Measurements from ENCODE around the gene CADM2.

Gene CADM2

DNA sequence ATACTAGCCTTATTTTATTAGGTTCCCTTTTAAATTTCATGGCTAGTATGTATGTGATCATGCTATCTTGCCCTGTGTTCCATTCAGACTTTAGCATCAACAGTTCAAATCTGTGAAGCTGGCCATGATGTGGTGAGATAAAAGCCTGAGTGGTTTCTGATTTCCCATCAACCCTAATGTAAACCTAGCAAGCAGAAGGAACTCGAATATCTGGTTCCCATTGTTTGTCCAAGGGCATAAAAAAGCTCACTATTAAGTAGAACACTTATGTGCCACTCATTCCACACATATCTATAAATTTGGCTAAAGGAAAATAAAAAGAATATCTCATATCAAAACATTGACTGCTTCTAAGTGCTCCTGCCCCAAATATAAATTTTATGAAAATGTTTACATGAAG lies 311.7 kb downstream of the CADM2 start:
- Histone ChIP-seq H3K4me3 (ENCODE audit: low read length in 2 of 2) (no peak overlapping the region), H3K9ac (ENCODE audit: low read depth in 1 of 2, low read length in 2 of 2) (no peak overlapping the region), H3K27ac (ENCODE audit: low read depth in 2 of 2, low read length in 2 of 2) (no peak overlapping the region), H3K4me1 (ENCODE audit: control insufficient read depth in 2 of 2, insufficient read depth in 2 of 2, low read length in 2 of 2) (no peaks in the 10 kb centered on the region), H3K9me3 (ENCODE audit: control insufficient read depth in 2 of 2, low read length in 2 of 2) (no peaks in the 10 kb centered on the region), H3K36me3 (ENCODE audit: control insufficient read depth in 2 of 2, insufficient read depth in 2 of 2, low read length in 2 of 2) (no peaks in the 10 kb centered on the region), H3K27me3 (ENCODE audit: control insufficient read depth in 2 of 2, insufficient read depth in 2 of 2, low read length in 2 of 2) (no peaks in the 10 kb centered on the region)

DNA sequence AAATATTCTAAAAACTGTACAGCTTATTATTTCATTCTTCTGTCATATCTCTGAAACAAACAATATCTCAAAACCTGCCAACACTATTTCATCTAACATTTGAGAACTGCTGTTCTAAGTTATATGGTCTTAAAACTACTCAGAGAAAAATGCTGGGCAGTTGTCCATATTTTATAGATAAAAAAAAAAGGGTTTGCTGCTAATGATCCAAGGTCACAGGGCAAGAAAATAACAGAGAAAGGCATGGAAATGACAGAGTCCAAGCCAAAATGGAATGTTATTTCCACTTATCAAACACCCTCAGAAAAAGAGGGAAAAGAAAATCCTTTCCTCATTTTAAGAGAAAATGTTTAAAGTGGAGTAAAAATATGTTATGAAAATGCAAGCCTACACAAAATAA lies 313.1 kb downstream of the CADM2 start:
- Histone ChIP-seq H3K27ac (ENCODE audit: low read depth in 2 of 2, low read length in 2 of 2) (no peak overlapping the region), H3K36me3 (ENCODE audit: control insufficient read depth in 2 of 2, insufficient read depth in 2 of 2, low read length in 2 of 2) (no peaks in the 10 kb centered on the region), H3K27me3 (ENCODE audit: control insufficient read depth in 2 of 2, insufficient read depth in 2 of 2, low read length in 2 of 2) (no peaks in the 10 kb centered on the region), H3K9me3 (ENCODE audit: control insufficient read depth in 2 of 2, low read length in 2 of 2) (no peaks in the 10 kb centered on the region), H3K9ac (ENCODE audit: low read depth in 1 of 2, low read length in 2 of 2) (no peak overlapping the region), H3K4me3 (ENCODE audit: low read length in 2 of 2) (no peak overlapping the region), H3K4me1 (ENCODE audit: control insufficient read depth in 2 of 2, insufficient read depth in 2 of 2, low read length in 2 of 2) (no peaks in the 10 kb centered on the region)

DNA sequence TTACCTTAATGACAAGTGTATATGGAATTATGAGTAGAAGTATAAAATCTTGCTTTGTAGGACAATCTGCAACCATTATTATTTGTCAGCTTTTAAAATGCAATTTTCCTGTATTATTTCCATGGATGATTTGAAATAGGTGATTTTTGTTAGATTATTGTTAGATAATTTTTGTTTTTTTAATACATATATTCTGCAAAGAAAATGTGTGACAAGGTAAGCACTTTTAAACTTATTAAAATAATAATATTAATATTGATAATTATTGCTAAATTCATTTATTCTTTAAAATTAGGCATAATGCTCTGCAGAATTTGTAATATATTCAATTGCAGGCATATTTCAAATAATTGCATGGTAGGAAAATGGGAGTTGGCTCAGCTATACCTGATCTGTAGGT lies 329.5 kb downstream of the CADM2 start:
- H3K9me3 ChIP-seq (ENCODE audit: control insufficient read depth in 2 of 2, low read length in 2 of 2), result no peaks in the 10 kb centered on the region
- no peak overlapping the region for H3K4me3 ChIP-seq (ENCODE audit: low read length in 2 of 2)

DNA sequence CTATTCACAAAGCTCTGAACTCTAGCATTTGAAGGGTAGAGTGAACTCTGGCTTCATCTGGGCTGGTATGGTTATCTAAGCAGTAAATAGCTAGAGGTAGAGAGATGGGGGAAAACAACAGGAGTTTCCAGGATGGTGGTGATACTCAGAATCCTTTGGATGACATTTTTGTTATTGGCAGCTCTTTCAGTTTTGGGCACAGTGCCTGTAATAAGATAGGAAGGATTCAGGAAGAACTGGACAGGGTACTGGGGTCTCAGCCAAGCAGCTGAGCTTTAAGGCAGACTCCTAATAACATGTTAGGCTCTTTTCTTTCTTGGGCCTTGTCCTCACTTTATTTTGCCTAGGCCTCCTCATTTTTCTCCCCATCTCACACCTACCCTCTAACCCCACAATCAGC lies 338.5 kb downstream of the CADM2 start:
- Histone ChIP-seq H3K4me3 (ENCODE audit: low read length in 2 of 2) (no peak overlapping the region), H3K9me3 (ENCODE audit: control insufficient read depth in 2 of 2, low read length in 2 of 2) (no peaks in the 10 kb centered on the region), H3K4me1 (ENCODE audit: control insufficient read depth in 2 of 2, insufficient read depth in 2 of 2, low read length in 2 of 2) (no peaks in the 10 kb centered on the region), H3K27ac (ENCODE audit: low read depth in 2 of 2, low read length in 2 of 2) (no peak overlapping the region), H3K9ac (ENCODE audit: low read depth in 1 of 2, low read length in 2 of 2) (no peak overlapping the region), H3K36me3 (ENCODE audit: control insufficient read depth in 2 of 2, insufficient read depth in 2 of 2, low read length in 2 of 2) (no peaks in the 10 kb centered on the region), H3K27me3 (ENCODE audit: control insufficient read depth in 2 of 2, insufficient read depth in 2 of 2, low read length in 2 of 2) (no peaks in the 10 kb centered on the region)

More for the DNA sequence above, 329.5 kb downstream of the CADM2 start:
- no peaks in the 10 kb centered on the region for H3K4me1 ChIP-seq (ENCODE audit: control insufficient read depth in 2 of 2, insufficient read depth in 2 of 2, low read length in 2 of 2)
- H3K36me3 ChIP-seq (ENCODE audit: control insufficient read depth in 2 of 2, insufficient read depth in 2 of 2, low read length in 2 of 2), result no peaks in the 10 kb centered on the region
- H3K27ac ChIP-seq (ENCODE audit: low read depth in 2 of 2, low read length in 2 of 2), result no peak overlapping the region
- no peak overlapping the region for H3K9ac ChIP-seq (ENCODE audit: low read depth in 1 of 2, low read length in 2 of 2)
- H3K27me3 ChIP-seq (ENCODE audit: control insufficient read depth in 2 of 2, insufficient read depth in 2 of 2, low read length in 2 of 2), result no peaks in the 10 kb centered on the region

DNA sequence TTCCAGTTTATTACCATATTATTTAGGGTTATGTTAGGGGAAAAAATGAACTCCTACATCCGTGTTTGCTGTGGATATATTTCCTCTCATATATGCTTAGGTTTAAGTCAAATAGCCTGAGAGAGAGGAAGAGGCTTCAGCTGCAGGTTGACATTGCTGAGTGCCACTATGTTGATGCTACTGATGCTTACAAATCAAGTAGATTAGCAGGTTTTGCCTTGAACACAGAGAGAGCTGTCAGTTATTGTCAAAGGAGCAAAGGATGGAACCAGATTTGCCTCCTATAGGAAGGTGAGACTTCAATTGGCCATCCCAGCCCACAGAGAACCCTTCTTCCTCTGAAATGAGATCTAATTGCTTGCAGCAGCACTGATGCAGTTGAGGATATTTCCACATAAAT lies 339.2 kb downstream of the CADM2 start:
- no peak overlapping the region for H3K4me3 ChIP-seq (ENCODE audit: low read length in 2 of 2)
- H3K27ac ChIP-seq (ENCODE audit: low read depth in 2 of 2, low read length in 2 of 2), result no peak overlapping the region
- no peak overlapping the region for H3K9ac ChIP-seq (ENCODE audit: low read depth in 1 of 2, low read length in 2 of 2)

DNA sequence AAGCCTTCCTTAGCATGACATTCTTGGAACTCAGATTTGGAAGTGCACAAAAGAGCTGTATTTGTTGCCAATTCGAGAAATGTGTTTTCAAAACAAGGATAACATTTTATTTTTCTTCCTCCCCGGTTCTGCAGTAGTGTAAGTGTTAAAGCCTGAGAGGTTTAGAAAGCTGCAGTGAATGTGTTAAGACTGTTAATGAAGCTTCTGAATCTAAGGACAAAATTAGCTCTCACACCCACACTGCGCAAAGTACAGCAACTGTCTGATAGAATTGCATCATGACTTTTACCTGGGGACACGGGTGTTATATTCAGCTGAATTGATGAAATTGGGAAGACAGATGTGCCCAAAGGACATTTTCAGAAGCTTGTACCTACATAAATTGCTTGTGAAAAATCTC lies 344.4 kb downstream of the CADM2 start:
- Histone ChIP-seq H3K36me3 (ENCODE audit: control insufficient read depth in 2 of 2, insufficient read depth in 2 of 2, low read length in 2 of 2) (no peaks in the 10 kb centered on the region), H3K9me3 (ENCODE audit: control insufficient read depth in 2 of 2, low read length in 2 of 2) (no peaks in the 10 kb centered on the region), H3K27ac (ENCODE audit: low read depth in 2 of 2, low read length in 2 of 2) (no peak overlapping the region), H3K27me3 (ENCODE audit: control insufficient read depth in 2 of 2, insufficient read depth in 2 of 2, low read length in 2 of 2) (no peaks in the 10 kb centered on the region), H3K9ac (ENCODE audit: low read depth in 1 of 2, low read length in 2 of 2) (no peak overlapping the region), H3K4me1 (ENCODE audit: control insufficient read depth in 2 of 2, insufficient read depth in 2 of 2, low read length in 2 of 2) (no peaks in the 10 kb centered on the region), H3K4me3 (ENCODE audit: low read length in 2 of 2) (no peak overlapping the region)

More for the DNA sequence above, 339.2 kb downstream of the CADM2 start:
- H3K4me1 ChIP-seq (ENCODE audit: control insufficient read depth in 2 of 2, insufficient read depth in 2 of 2, low read length in 2 of 2), result no peaks in the 10 kb centered on the region
- no peaks in the 10 kb centered on the region for H3K36me3 ChIP-seq (ENCODE audit: control insufficient read depth in 2 of 2, insufficient read depth in 2 of 2, low read length in 2 of 2)
- no peaks in the 10 kb centered on the region for H3K27me3 ChIP-seq (ENCODE audit: control insufficient read depth in 2 of 2, insufficient read depth in 2 of 2, low read length in 2 of 2)
- H3K9me3 ChIP-seq (ENCODE audit: control insufficient read depth in 2 of 2, low read length in 2 of 2), result no peaks in the 10 kb centered on the region

DNA sequence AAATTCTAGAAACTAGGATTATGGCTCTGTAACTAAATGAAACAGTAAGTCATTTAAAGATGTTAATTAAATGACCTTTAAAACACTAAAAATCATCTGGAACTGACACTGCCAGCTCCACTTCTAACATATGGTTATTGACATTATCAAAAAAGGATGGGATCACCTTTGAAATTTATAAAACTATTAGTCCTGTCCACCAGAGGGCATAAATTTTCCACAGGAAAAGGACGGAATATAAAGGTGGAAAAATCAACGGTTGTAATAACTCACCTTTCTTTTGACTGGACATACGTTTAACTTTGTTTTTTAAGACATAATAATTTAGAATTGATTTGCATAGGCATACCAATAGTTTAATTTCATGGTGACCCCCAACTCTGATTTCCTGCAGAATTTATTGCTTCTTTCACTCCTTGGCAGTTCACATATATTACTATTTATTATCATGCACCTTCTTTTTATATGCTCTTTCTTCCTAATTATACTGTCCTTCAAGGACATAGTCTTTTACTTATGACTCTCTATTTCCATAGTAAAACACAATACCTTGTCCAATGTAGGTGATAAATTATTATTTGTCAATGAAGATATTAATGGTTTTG lies 345.7 kb downstream of the CADM2 start:
- no peaks in the 10 kb centered on the region for H3K36me3 ChIP-seq (ENCODE audit: control insufficient read depth in 2 of 2, insufficient read depth in 2 of 2, low read length in 2 of 2)
- no peaks in the 10 kb centered on the region for H3K4me1 ChIP-seq (ENCODE audit: control insufficient read depth in 2 of 2, insufficient read depth in 2 of 2, low read length in 2 of 2)
- no peaks in the 10 kb centered on the region for H3K9me3 ChIP-seq (ENCODE audit: control insufficient read depth in 2 of 2, low read length in 2 of 2)
- H3K4me3 ChIP-seq (ENCODE audit: low read length in 2 of 2), result no peak overlapping the region
- no peak overlapping the region for H3K27ac ChIP-seq (ENCODE audit: low read depth in 2 of 2, low read length in 2 of 2)
- H3K27me3 ChIP-seq (ENCODE audit: control insufficient read depth in 2 of 2, insufficient read depth in 2 of 2, low read length in 2 of 2), result no peaks in the 10 kb centered on the region
- no peak overlapping the region for H3K9ac ChIP-seq (ENCODE audit: low read depth in 1 of 2, low read length in 2 of 2)

DNA sequence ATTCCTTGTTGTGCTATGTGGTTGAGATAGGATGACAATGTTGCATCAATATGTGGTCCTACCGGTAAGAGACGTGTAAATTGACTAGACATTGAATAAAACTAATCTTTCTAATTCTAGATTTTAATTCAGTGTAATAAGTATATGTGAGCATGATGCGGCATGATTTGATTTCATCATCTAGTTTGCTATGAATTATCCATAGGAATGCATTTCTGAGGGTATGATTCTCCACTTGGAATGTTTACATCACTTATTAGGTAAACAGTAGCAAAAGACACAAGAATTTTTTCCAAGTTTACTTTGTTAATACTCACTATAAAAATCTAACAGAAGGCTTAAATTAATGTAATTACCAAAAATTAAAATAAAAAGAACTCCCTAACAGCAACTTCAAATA lies 353.5 kb downstream of the CADM2 start:
- Histone ChIP-seq H3K9ac (ENCODE audit: low read depth in 1 of 2, low read length in 2 of 2) (no peak overlapping the region), H3K9me3 (ENCODE audit: control insufficient read depth in 2 of 2, low read length in 2 of 2) (no peaks in the 10 kb centered on the region), H3K4me1 (ENCODE audit: control insufficient read depth in 2 of 2, insufficient read depth in 2 of 2, low read length in 2 of 2) (no peaks in the 10 kb centered on the region), H3K36me3 (ENCODE audit: control insufficient read depth in 2 of 2, insufficient read depth in 2 of 2, low read length in 2 of 2) (no peaks in the 10 kb centered on the region), H3K27ac (ENCODE audit: low read depth in 2 of 2, low read length in 2 of 2) (no peak overlapping the region), H3K4me3 (ENCODE audit: low read length in 2 of 2) (no peak overlapping the region), H3K27me3 (ENCODE audit: control insufficient read depth in 2 of 2, insufficient read depth in 2 of 2, low read length in 2 of 2) (no peaks in the 10 kb centered on the region)

DNA sequence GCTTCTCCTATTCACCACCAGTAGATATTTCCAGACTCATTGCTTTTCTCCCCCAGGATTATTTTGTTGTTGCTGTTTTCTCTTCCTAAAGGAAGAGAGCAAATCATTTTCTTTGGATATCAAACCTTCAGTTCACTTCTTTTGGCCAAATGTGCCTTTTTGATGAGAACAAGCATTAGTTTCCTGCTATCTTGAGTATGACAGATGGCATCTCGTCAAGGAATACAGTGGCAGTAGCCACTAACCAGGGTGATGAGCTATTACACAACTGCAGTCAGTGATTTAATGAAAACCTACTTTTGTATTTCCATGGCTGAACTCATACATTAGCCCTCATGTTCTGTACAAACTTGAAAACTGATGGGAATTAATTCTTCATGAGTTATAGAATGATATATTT lies 354.6 kb downstream of the CADM2 start:
- Histone ChIP-seq H3K4me3 (ENCODE audit: low read length in 2 of 2) (no peak overlapping the region), H3K36me3 (ENCODE audit: control insufficient read depth in 2 of 2, insufficient read depth in 2 of 2, low read length in 2 of 2) (no peaks in the 10 kb centered on the region), H3K4me1 (ENCODE audit: control insufficient read depth in 2 of 2, insufficient read depth in 2 of 2, low read length in 2 of 2) (no peaks in the 10 kb centered on the region), H3K9me3 (ENCODE audit: control insufficient read depth in 2 of 2, low read length in 2 of 2) (no peaks in the 10 kb centered on the region), H3K9ac (ENCODE audit: low read depth in 1 of 2, low read length in 2 of 2) (no peak overlapping the region), H3K27ac (ENCODE audit: low read depth in 2 of 2, low read length in 2 of 2) (no peak overlapping the region), H3K27me3 (ENCODE audit: control insufficient read depth in 2 of 2, insufficient read depth in 2 of 2, low read length in 2 of 2) (no peaks in the 10 kb centered on the region)

DNA sequence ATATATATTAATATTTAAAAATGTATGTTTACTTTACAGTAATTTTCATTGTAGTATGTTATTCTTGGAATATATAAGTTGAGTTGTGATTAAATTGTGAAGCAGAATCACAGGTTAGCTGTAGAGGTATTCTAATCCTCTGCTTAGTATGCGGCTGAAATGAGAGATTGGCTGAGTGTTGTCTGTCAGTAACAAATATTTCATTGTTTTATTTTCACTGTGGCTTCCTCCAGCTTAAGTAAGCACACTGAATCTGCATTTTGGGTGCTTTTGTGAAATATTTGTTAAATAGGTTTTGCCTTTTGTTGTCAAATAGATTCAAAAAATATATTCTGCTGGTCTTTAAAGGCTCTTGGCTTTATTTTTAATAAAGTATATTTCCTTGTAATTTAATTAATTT lies 357.5 kb downstream of the CADM2 start:
- no peaks in the 10 kb centered on the region for H3K36me3 ChIP-seq (ENCODE audit: control insufficient read depth in 2 of 2, insufficient read depth in 2 of 2, low read length in 2 of 2)

DNA sequence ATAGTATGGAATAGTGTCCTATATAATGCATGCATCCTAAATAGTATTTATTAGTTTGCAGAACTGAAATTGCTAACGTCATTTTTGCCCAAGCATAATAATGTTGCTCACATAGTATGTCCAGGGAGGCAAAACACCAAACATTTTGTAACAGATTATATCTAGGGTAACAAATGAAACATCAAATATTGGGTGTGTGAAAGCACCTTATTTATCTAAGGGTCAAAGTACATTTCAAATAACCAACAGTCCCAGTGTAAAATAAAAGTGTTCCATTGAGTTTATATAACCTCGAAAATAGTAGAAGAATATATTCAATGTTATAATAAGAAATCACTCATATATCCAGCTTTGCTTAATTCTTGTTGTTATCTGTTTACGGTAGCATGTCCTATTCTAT lies 363.1 kb downstream of the CADM2 start:
- no peaks in the 10 kb centered on the region for H3K36me3 ChIP-seq (ENCODE audit: control insufficient read depth in 2 of 2, insufficient read depth in 2 of 2, low read length in 2 of 2)
- no peaks in the 10 kb centered on the region for H3K4me1 ChIP-seq (ENCODE audit: control insufficient read depth in 2 of 2, insufficient read depth in 2 of 2, low read length in 2 of 2)
- peaks cover 0 to 4% of the 10 kb centered on the region in 2 donors for H3K9me3 ChIP-seq (ENCODE audit: control insufficient read depth in 2 of 2, low read length in 2 of 2)
- H3K27me3 ChIP-seq (ENCODE audit: control insufficient read depth in 2 of 2, insufficient read depth in 2 of 2, low read length in 2 of 2), result no peaks in the 10 kb centered on the region
- H3K4me3 ChIP-seq (ENCODE audit: low read length in 2 of 2), result no peak overlapping the region
- no peak overlapping the region for H3K9ac ChIP-seq (ENCODE audit: low read depth in 1 of 2, low read length in 2 of 2)
- H3K27ac ChIP-seq (ENCODE audit: low read depth in 2 of 2, low read length in 2 of 2), result no peak overlapping the region

More for the DNA sequence above, 357.5 kb downstream of the CADM2 start:
- no peak overlapping the region for H3K4me3 ChIP-seq (ENCODE audit: low read length in 2 of 2)
- H3K27me3 ChIP-seq (ENCODE audit: control insufficient read depth in 2 of 2, insufficient read depth in 2 of 2, low read length in 2 of 2), result no peaks in the 10 kb centered on the region
- H3K9ac ChIP-seq (ENCODE audit: low read depth in 1 of 2, low read length in 2 of 2), result no peak overlapping the region
- H3K4me1 ChIP-seq (ENCODE audit: control insufficient read depth in 2 of 2, insufficient read depth in 2 of 2, low read length in 2 of 2), result no peaks in the 10 kb centered on the region
- H3K27ac ChIP-seq (ENCODE audit: low read depth in 2 of 2, low read length in 2 of 2), result no peak overlapping the region
- peaks cover 0 to 4% of the 10 kb centered on the region in 2 donors for H3K9me3 ChIP-seq (ENCODE audit: control insufficient read depth in 2 of 2, low read length in 2 of 2)
